Neural cell (in vitro differentiated cells): Measurements from ENCODE around the gene TTC8.

ENCODE experiments used
- CTCF ChIP-seq: fragments of 450-650 bp; IDR thresholded peaks from 2 replicates; pipeline ENCODE4 v1.5.1; 2014; ENCODE audit warnings: antibody characterized with exemption, mild to moderate bottlenecking, moderate library complexity; ENCODE audit not compliant: poor library complexity, severe bottlenecking
- EP300 ChIP-seq: fragments of 450-650 bp; conservative IDR thresholded peaks from 2 replicates; pipeline ENCODE4 v1.6.1; 2014; ENCODE audit warnings: antibody characterized with exemption, mild to moderate bottlenecking, moderate library complexity; ENCODE audit not compliant: poor library complexity, severe bottlenecking
- EZH2 ChIP-seq: fragments of 200-600, 300-800 bp; shearing (Covaris generic), sonication (generic); IDR thresholded peaks from 2 replicates; pipeline ENCODE4 v1.6.1; 2014; ENCODE audit warnings: antibody characterized with exemption, low read length, borderline replicate concordance, mild to moderate bottlenecking; ENCODE audit not compliant: insufficient read depth, poor library complexity, severe bottlenecking
- MXI1 ChIP-seq: fragments of 450-650 bp; conservative IDR thresholded peaks from 2 replicates; pipeline ENCODE4 v1.6.1; 2014; ENCODE audit warnings: antibody characterized with exemption, mild to moderate bottlenecking; ENCODE audit not compliant: poor library complexity, severe bottlenecking
- POLR2AphosphoS5 ChIP-seq: IDR thresholded peaks from 2 replicates; pipeline ENCODE4 v1.6.1; 2012
- RAD21 ChIP-seq: fragments of 450-650 bp; conservative IDR thresholded peaks from 2 replicates; pipeline ENCODE4 v1.6.1; 2014; ENCODE audit warnings: antibody characterized with exemption, mild to moderate bottlenecking, moderate library complexity
- SMC3 ChIP-seq: fragments of 450-650 bp; conservative IDR thresholded peaks from 2 replicates; pipeline ENCODE4 v1.6.1; 2014; ENCODE audit warnings: antibody characterized with exemption, mild to moderate bottlenecking, moderate library complexity; ENCODE audit not compliant: poor library complexity
- TAF1 ChIP-seq: IDR thresholded peaks from 2 replicates; pipeline ENCODE4 v1.6.1; 2012; ENCODE audit warnings: low read depth

- no peak for TF ChIP-seq CTCF
- no peak for TF ChIP-seq EZH2
- no peak for TF ChIP-seq RAD21
- no peak for TF ChIP-seq MXI1
- no peak for TF ChIP-seq EP300
- TF ChIP-seq POLR2AphosphoS5, result no peak
- TF ChIP-seq SMC3, result no peak
- no peak for TF ChIP-seq TAF1
Measured at GRCh38 chr14:88919502-88919901, 95.1 kb downstream of the TTC8 start.
